HUDEP-2 (cell line): ENCODE data around the gene DAZL.
"Not testable (repeated sequence)": the region's sequence is repeated elsewhere in the genome, so short reads cannot be mapped to it uniquely, and the experiment has no call there.

Experiments used
- DNase-seq, 76 experiments: peaks; one replicate each; lab custom pipeline; 2025; ENCODE audit not compliant: unreplicated experiment in 76 of 76; lab: John Stamatoyannopoulos, UW

DAZL gene

GRCh38 chr3:16604887-16605602, at the start of gene DAZL:
DAZL (minus strand) TSS chr3:16605423; CDS start chr3:16605205, 218 bp downstream.
- no peak for DNase-seq

- no peak for DNase-seq
These were observed 49.8 kb upstream of the DAZL start for GRCh38 chr3:16654976-16655375.

GRCh38 chr3:16653712-16654111, 48.5 kb upstream of the DAZL start:
- no peak for DNase-seq

- DNase-seq: no peak
These were observed 42.4 kb upstream of the DAZL start for GRCh38 chr3:16647668-16648067.

- no peak for DNase-seq
These were observed 34.6 kb upstream of the DAZL start for GRCh38 chr3:16639806-16640205.

- no peak for DNase-seq
These were observed 28.7 kb upstream of the DAZL start for GRCh38 chr3:16633948-16634347.

GRCh38 chr3:16632395-16632794, 27.2 kb upstream of the DAZL start:
- DNase-seq: no peak

- DNase-seq: no peak
These were observed 13.5 kb upstream of the DAZL start for GRCh38 chr3:16618721-16619120.

- DNase-seq: not testable (repeated sequence)
These were observed 11.9 kb upstream of the DAZL start for GRCh38 chr3:16617155-16617554.

GRCh38 chr3:16616083-16616482, 10.9 kb upstream of the DAZL start:
- DNase-seq: no peak

GRCh38 chr3:16614033-16615031, 9.1 kb upstream of the DAZL start:
- DNase-seq: no peak

GRCh38 chr3:16609927-16610580, 4.8 kb upstream of the DAZL start:
- no peak for DNase-seq

- no peak for DNase-seq
These were observed 3.6 kb upstream of the DAZL start for GRCh38 chr3:16608816-16609215.

GRCh38 chr3:16607718-16608117, 2.5 kb upstream of the DAZL start:
- DNase-seq: no peak

GRCh38 chr3:16606398-16606797, 1.2 kb upstream of the DAZL start:
- DNase-seq: no peak

GRCh38 chr3:16605966-16606365, 743 bp upstream of the DAZL start:
- DNase-seq: no peak

- DNase-seq: no peak
These were observed 790 bp downstream of the DAZL start for GRCh38 chr3:16604433-16604832.

- no peak for DNase-seq
These were observed 3.7 kb downstream of the DAZL start for GRCh38 chr3:16601537-16602005.

GRCh38 chr3:16600780-16601536, 4.3 kb downstream of the DAZL start:
- DNase-seq: peak in 61 of 76 experiments; percentile 2 to 67 (median 38)

GRCh38 chr3:16599694-16600093, 5.5 kb downstream of the DAZL start:
- no peak for DNase-seq
